Measurements from ENCODE around the gene CYP4F12.
"Not testable (repeated sequence)": the region's sequence is repeated elsewhere in the genome, so short reads cannot be mapped to it uniquely, and the experiment has no call there.

CYP4F12 gene

GRCh38 chr19:15644066-15644741 is 28.7 kb upstream of the CYP4F12 start:
- H3K4me3 ChIP-seq: no peak overlapping the region
- no peaks in the 10 kb centered on the region for H3K36me3 ChIP-seq (ENCODE audit: insufficient read depth, low read length)
- no peak overlapping the region for H3K27ac ChIP-seq
- TF ChIP-seq EZH2 (IDR thresholded peaks at IDR 0.05) (no peak), POLR2AphosphoS5 (IDR thresholded peaks at IDR 0.05; ENCODE audit: borderline replicate concordance, low read depth, low read length) (no peak), FOXP2 (optimal IDR thresholded peaks at IDR 0.05; ENCODE audit: control extremely low read depth, extremely low read length, insufficient read depth) (no peak)
- H3K9me3 ChIP-seq (ENCODE audit: low read depth, low read length): no peaks in the 10 kb centered on the region
- DNase-seq (ENCODE audit: low read depth, low spot score): no peak
- H3K9ac ChIP-seq (ENCODE audit: insufficient read length): no peak overlapping the region

GRCh38 chr19:15644816-15645215 is 28.1 kb upstream of the CYP4F12 start:
- no peaks in the 10 kb centered on the region for H3K9me3 ChIP-seq (ENCODE audit: low read depth, low read length)
- H3K36me3 ChIP-seq (ENCODE audit: insufficient read depth, low read length): no peaks in the 10 kb centered on the region
- TF ChIP-seq POLR2AphosphoS5 (IDR thresholded peaks at IDR 0.05; ENCODE audit: borderline replicate concordance, low read depth, low read length) (no peak), EZH2 (IDR thresholded peaks at IDR 0.05) (no peak)
- H3K4me3 ChIP-seq: no peak overlapping the region
- no peak overlapping the region for H3K9ac ChIP-seq (ENCODE audit: insufficient read length)
- DNase-seq (ENCODE audit: low read depth, low spot score): no peak
- H3K27ac ChIP-seq: no peak overlapping the region

GRCh38 chr19:15649526-15649925 is 23.4 kb upstream of the CYP4F12 start:
- Histone ChIP-seq H3K9me3 (ENCODE audit: low read depth, low read length) (no peaks in the 10 kb centered on the region), H3K36me3 (ENCODE audit: insufficient read depth, low read length) (no peaks in the 10 kb centered on the region), H3K27ac (no peak overlapping the region), H3K9ac (ENCODE audit: insufficient read length) (no peak overlapping the region), H3K4me3 (no peak overlapping the region)
- TF ChIP-seq EZH2 (IDR thresholded peaks at IDR 0.05) (no peak), FOXP2 (optimal IDR thresholded peaks at IDR 0.05; ENCODE audit: control extremely low read depth, extremely low read length, insufficient read depth) (no peak), POLR2AphosphoS5 (IDR thresholded peaks at IDR 0.05; ENCODE audit: borderline replicate concordance, low read depth, low read length) (no peak)
- no peak for DNase-seq (ENCODE audit: low read depth, low spot score)

- H3K9me3 ChIP-seq (ENCODE audit: low read depth, low read length); H3K4me3 ChIP-seq; H3K36me3 ChIP-seq (ENCODE audit: insufficient read depth, low read length); H3K27ac ChIP-seq; H3K9ac ChIP-seq (ENCODE audit: insufficient read length); DNase-seq (ENCODE audit: low read depth, low spot score): not testable (repeated sequence)
These were observed 22.8 kb upstream of the CYP4F12 start for GRCh38 chr19:15650123-15650522.

GRCh38 chr19:15651791-15652190 is 21.1 kb upstream of the CYP4F12 start:
- H3K9me3 ChIP-seq (ENCODE audit: low read depth, low read length): no peaks in the 10 kb centered on the region
- H3K36me3 ChIP-seq (ENCODE audit: insufficient read depth, low read length): no peaks in the 10 kb centered on the region
- DNase-seq (ENCODE audit: low read depth, low spot score): no peak
- TF ChIP-seq POLR2AphosphoS5 (IDR thresholded peaks at IDR 0.05; ENCODE audit: borderline replicate concordance, low read depth, low read length): no peak
- TF ChIP-seq EZH2 (IDR thresholded peaks at IDR 0.05): no peak
- no peak for TF ChIP-seq FOXP2 (optimal IDR thresholded peaks at IDR 0.05; ENCODE audit: control extremely low read depth, extremely low read length, insufficient read depth)
- no peak overlapping the region for H3K27ac ChIP-seq
- H3K4me3 ChIP-seq: no peak overlapping the region
- H3K9ac ChIP-seq (ENCODE audit: insufficient read length): no peak overlapping the region

GRCh38 chr19:15652559-15653278 is 20.2 kb upstream of the CYP4F12 start:
- Histone ChIP-seq H3K36me3 (ENCODE audit: insufficient read depth, low read length) (no peaks in the 10 kb centered on the region), H3K9me3 (ENCODE audit: low read depth, low read length) (no peaks in the 10 kb centered on the region), H3K4me3 (no peak overlapping the region), H3K9ac (ENCODE audit: insufficient read length) (no peak overlapping the region), H3K27ac (no peak overlapping the region)
- no peak for DNase-seq (ENCODE audit: low read depth, low spot score)
- TF ChIP-seq POLR2AphosphoS5 (IDR thresholded peaks at IDR 0.05; ENCODE audit: borderline replicate concordance, low read depth, low read length) (no peak), EZH2 (IDR thresholded peaks at IDR 0.05) (no peak)

- H3K27ac ChIP-seq: no peak overlapping the region
- H3K9ac ChIP-seq (ENCODE audit: insufficient read length): no peak overlapping the region
- no peak for TF ChIP-seq POLR2AphosphoS5 (IDR thresholded peaks at IDR 0.05; ENCODE audit: borderline replicate concordance, low read depth, low read length)
- no peak for TF ChIP-seq FOXP2 (optimal IDR thresholded peaks at IDR 0.05; ENCODE audit: control extremely low read depth, extremely low read length, insufficient read depth)
- no peak for TF ChIP-seq EZH2 (IDR thresholded peaks at IDR 0.05)
- no peak for DNase-seq (ENCODE audit: low read depth, low spot score)
- H3K4me3 ChIP-seq: no peak overlapping the region
- no peaks in the 10 kb centered on the region for H3K9me3 ChIP-seq (ENCODE audit: low read depth, low read length)
- no peaks in the 10 kb centered on the region for H3K36me3 ChIP-seq (ENCODE audit: insufficient read depth, low read length)
These were observed 16.4 kb upstream of the CYP4F12 start for GRCh38 chr19:15656467-15656866.

GRCh38 chr19:15663247-15663646 is 9.6 kb upstream of the CYP4F12 start:
- Histone ChIP-seq H3K4me3 (no peak overlapping the region), H3K9ac (ENCODE audit: insufficient read length) (no peak overlapping the region), H3K36me3 (ENCODE audit: insufficient read depth, low read length) (no peaks in the 10 kb centered on the region), H3K27ac (no peak overlapping the region), H3K9me3 (ENCODE audit: low read depth, low read length) (no peaks in the 10 kb centered on the region)
- TF ChIP-seq EZH2 (IDR thresholded peaks at IDR 0.05) (no peak), POLR2AphosphoS5 (IDR thresholded peaks at IDR 0.05; ENCODE audit: borderline replicate concordance, low read depth, low read length) (no peak), FOXP2 (optimal IDR thresholded peaks at IDR 0.05; ENCODE audit: control extremely low read depth, extremely low read length, insufficient read depth) (no peak)
- DNase-seq (ENCODE audit: low read depth, low spot score): no peak

GRCh38 chr19:15666186-15666585 is 6.7 kb upstream of the CYP4F12 start:
- Histone ChIP-seq H3K9me3 (ENCODE audit: low read depth, low read length) (no peaks in the 10 kb centered on the region), H3K4me3 (no peak overlapping the region), H3K27ac (no peak overlapping the region), H3K36me3 (ENCODE audit: insufficient read depth, low read length) (no peaks in the 10 kb centered on the region), H3K9ac (ENCODE audit: insufficient read length) (no peak overlapping the region)
- TF ChIP-seq EZH2 (IDR thresholded peaks at IDR 0.05) (no peak), FOXP2 (optimal IDR thresholded peaks at IDR 0.05; ENCODE audit: control extremely low read depth, extremely low read length, insufficient read depth) (no peak), POLR2AphosphoS5 (IDR thresholded peaks at IDR 0.05; ENCODE audit: borderline replicate concordance, low read depth, low read length) (no peak)
- no peak for DNase-seq (ENCODE audit: low read depth, low spot score)

Data from SK-N-MC (cell line).